Lung (tissue), 12 donors: ENCODE results near the gene EGFLAM. TPM values are rescaled to one million over a fixed set of nuclear protein-coding genes. Genes with fewer than 3 reads are reported as not detected.

Source experiments
- ATAC-seq: fragments of 200-7000 bp; cut with Tn5 transposase; one replicate; pipeline ENCODE4 v1.9.1; 2020; ENCODE audit warnings: moderate number of reproducible peaks; ENCODE audit not compliant: insufficient read depth, low FRiP score
- DNase-seq, 3 donors: peaks; one replicate each; pipeline ENCODE4 v3.0.0-alpha.2; 2013 to 2017
- H3K27ac ChIP-seq, 2 donors: one replicate each; pipeline ENCODE4 v1.5.1; 2013; ENCODE audit warnings: mild to moderate bottlenecking in 2 of 2, moderate library complexity in 2 of 2, control low read depth in 1 of 2, inconsistent platforms in 1 of 2, low read depth in 1 of 2, low read length in 1 of 2
- H3K27me3 ChIP-seq, 3 donors: one replicate each; pipeline ENCODE4 v1.5.1; 2013; ENCODE audit warnings: low read length in 2 of 3; ENCODE audit not compliant: control insufficient read depth in 3 of 3, insufficient read depth in 3 of 3
- H3K36me3 ChIP-seq, 4 donors: one replicate each; pipeline ENCODE4 v1.5.1; 2013; ENCODE audit warnings: low read length in 4 of 4, mild to moderate bottlenecking in 1 of 4, moderate library complexity in 1 of 4; ENCODE audit not compliant: control insufficient read depth in 4 of 4, insufficient read depth in 4 of 4
- H3K4me1 ChIP-seq, 5 donors: one replicate each; pipeline ENCODE4 v1.5.1; 2013; ENCODE audit warnings: low read length in 5 of 5, mild to moderate bottlenecking in 2 of 5, moderate library complexity in 1 of 5; ENCODE audit not compliant: control insufficient read depth in 5 of 5, insufficient read depth in 5 of 5
- H3K4me3 ChIP-seq: one replicate; pipeline ENCODE4 v1.5.1; 2013; ENCODE audit warnings: mild to moderate bottlenecking, control low read depth, moderate library complexity
- H3K9ac ChIP-seq, 2 donors: one replicate each; pipeline ENCODE4 v1.5.1; 2013; ENCODE audit warnings: low read length in 2 of 2, control low read depth in 1 of 2; ENCODE audit not compliant: insufficient read depth in 1 of 2
- H3K9me3 ChIP-seq, 4 donors: one replicate each; pipeline ENCODE4 v1.5.1; 2013; ENCODE audit warnings: low read length in 3 of 4, mild to moderate bottlenecking in 1 of 4, moderate library complexity in 1 of 4; ENCODE audit not compliant: control insufficient read depth in 4 of 4, insufficient read depth in 3 of 4
- WGBS, 2 donors: extraction: QIAGEN DNeasy Blood & Tissue Kit; methylation state at CpG; one replicate each; pipeline ENCODE4 v1.1.7; 2013; 5-methylcytosine and 5-hydroxymethylcytosine counted together
- polyA plus RNA-seq, 2 donors: library from polyadenylated mRNA; stranded (reverse); fragments of 200-250 nt; gene quantifications; one replicate each; pipeline ENCODE4 v1.2.1, GENCODE V29; 2013
- total RNA-seq, 2 donors: library from RNA; depleted of rRNA in 1 of 2; stranded (reverse); fragments of >200 nt in 1 of 2; gene quantifications; one replicate each; pipeline ENCODE4 v1.2.1, GENCODE V29; 2014 to 2021
- TF ChIP-seq, protein P1 (sequence below): IDR thresholded peaks from 2 replicates; pipeline ENCODE4 v1.5.1; 2012; ENCODE audit warnings: mild to moderate bottlenecking; ENCODE audit errors: control extremely low read depth, extremely low read depth
- donor health status: control.
- donor health status: control.
- donor health status: Bipolar disorder and iron deficiency.
- donor health status: healthy.
- donor health status: DM: yes; HTN: yes; CAD: no.

EGFLAM gene
- total and polyA plus RNA-seq, 4 donors: 0.41 to 7.6 (median 1.3) TPM

DNA sequence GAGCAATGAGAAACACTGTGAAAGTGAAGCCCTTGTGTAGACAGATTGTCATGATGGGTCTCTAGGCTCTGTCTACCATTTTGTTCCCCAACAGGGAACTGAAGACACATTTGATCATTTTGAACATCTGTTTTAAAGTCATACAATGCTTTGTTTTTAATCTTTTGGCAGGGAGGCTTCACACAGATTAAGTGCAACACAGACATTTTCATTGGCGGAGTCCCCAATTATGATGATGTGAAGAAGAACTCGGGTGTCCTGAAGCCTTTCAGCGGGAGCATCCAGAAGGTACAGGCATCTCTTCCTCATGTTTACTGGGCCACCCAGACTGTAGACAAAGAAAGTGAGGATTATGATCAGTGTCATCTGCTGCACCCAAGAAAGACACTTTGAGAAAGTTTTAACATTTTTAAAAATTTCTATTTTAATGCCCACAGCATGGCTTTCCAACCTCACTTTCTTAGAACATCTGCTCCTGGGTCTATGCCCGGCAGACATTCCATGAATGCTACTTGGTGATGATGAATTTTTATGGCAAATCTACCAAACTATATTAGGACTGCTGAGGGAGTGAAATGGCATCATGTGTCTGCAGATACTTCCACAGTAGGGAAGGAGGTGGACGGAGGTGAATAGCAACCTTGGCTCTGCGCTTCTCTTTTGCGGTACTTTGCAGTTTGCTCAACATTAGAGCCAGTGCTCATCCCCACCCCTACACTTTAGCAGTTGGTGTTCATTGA lies 176.8 kb downstream of the EGFLAM start:
- no peak overlapping the region for H3K9ac ChIP-seq
- H3K9me3 ChIP-seq: no peaks in the 10 kb centered on the region
- H3K36me3 ChIP-seq: no peaks in the 10 kb centered on the region
- TF ChIP-seq, protein P1, sequence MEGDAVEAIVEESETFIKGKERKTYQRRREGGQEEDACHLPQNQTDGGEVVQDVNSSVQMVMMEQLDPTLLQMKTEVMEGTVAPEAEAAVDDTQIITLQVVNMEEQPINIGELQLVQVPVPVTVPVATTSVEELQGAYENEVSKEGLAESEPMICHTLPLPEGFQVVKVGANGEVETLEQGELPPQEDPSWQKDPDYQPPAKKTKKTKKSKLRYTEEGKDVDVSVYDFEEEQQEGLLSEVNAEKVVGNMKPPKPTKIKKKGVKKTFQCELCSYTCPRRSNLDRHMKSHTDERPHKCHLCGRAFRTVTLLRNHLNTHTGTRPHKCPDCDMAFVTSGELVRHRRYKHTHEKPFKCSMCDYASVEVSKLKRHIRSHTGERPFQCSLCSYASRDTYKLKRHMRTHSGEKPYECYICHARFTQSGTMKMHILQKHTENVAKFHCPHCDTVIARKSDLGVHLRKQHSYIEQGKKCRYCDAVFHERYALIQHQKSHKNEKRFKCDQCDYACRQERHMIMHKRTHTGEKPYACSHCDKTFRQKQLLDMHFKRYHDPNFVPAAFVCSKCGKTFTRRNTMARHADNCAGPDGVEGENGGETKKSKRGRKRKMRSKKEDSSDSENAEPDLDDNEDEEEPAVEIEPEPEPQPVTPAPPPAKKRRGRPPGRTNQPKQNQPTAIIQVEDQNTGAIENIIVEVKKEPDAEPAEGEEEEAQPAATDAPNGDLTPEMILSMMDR: no peak
- DNase-seq: peak in 2 of 3 donors; percentile 50 to 59
- no peak overlapping the region for H3K27ac ChIP-seq
- peaks cover 0 to 44% (median 11%) of the 10 kb centered on the region in 5 donors for H3K4me1 ChIP-seq
- 88 to 90% methylated on average over 7 of the region's 7 CpGs for WGBS, 2 donors
- H3K4me3 ChIP-seq: no peak overlapping the region
- H3K27me3 ChIP-seq: no peaks in the 10 kb centered on the region
- no peak for ATAC-seq

DNA sequence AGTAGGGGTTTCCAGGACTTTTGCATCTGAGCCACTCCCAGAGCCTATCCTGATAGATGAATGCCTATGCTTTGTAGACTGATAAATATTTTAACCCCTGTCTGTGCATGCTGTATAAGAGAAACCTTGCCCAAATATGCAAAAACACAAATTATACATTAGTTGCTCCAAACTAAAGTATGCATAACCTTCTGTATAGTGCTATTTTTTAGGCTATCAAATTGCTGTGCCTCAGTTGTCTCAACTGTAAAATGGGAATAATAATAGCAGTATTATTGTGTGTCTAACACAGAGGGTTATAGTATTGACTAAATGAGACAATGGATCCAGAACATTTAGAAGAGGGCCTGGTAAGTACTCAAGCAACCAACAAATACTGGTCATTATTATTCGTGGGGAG lies 180.4 kb downstream of the EGFLAM start:
- Histone ChIP-seq H3K4me1 (peaks cover 0 to 30% (median 6%) of the 10 kb centered on the region in 5 donors), H3K36me3 (no peaks in the 10 kb centered on the region), H3K9ac (no peak overlapping the region), H3K4me3 (no peak overlapping the region), H3K27me3 (no peaks in the 10 kb centered on the region), H3K27ac (no peak overlapping the region), H3K9me3 (no peaks in the 10 kb centered on the region)
- ATAC-seq: no peak
- TF ChIP-seq, protein P1: no peak
- no peak for DNase-seq
- 89 to 94% methylated on average over 1 of the region's 1 CpG for WGBS, 2 donors

DNA sequence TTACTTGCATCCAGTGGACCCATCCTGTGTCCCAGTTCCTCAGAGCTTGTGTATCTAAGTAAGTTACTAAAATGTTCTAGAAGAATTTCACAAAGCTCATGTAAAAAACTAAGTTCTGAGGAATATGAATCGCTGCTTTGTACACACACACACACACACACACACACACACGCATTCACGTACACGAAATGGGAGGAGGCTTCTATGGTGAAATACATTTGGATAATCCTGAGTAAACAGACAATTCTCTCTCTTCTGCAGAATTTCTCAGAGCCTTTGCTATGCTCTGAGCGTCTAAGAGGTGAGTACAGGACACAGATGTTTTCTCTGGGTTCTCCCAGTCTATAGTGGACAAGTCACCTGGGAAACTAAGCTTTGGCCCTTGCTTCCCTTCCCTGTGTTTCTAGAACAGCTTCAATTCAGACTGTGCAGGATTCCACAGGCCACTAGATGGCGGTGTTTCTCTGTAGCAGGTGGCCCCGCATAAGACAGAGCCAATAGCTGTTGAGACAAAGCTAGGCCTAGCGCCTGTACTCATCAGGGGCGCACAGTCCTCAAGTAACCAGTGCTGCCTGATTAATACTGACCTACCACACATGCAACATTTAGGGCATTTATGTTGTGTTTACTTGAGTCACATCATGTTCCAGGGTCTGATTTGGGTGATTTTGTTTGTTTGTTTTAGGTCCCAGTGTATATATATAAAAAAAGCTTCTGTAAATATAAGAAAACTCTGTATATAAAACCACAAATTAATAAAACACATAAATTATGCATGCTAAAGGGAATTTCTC lies 183.3 kb downstream of the EGFLAM start:
- Histone ChIP-seq H3K36me3 (no peaks in the 10 kb centered on the region), H3K27me3 (no peaks in the 10 kb centered on the region), H3K4me1 (peaks cover 0 to 19% (median 2%) of the 10 kb centered on the region in 5 donors), H3K9ac (no peak overlapping the region), H3K4me3 (no peak overlapping the region), H3K27ac (no peak overlapping the region), H3K9me3 (no peaks in the 10 kb centered on the region)
- ATAC-seq (peak; percentile 93), DNase-seq (peak; percentile 90 to 96 (median 95))
- TF ChIP-seq, protein P1: peak; percentile 95
- 24 to 25% methylated on average over 9 of the region's 9 CpGs for whole genome bisulfite sequencing, 2 donors
